ENCODE results near the gene UBE2QL1. TPM values are rescaled to one million over a fixed set of nuclear protein-coding genes. Genes with fewer than 3 reads are reported as not detected.

Gene UBE2QL1
- total and polyA plus RNA-seq, 2 of the 8 experiments (the other 6 are each of a cell fraction or from before 2014, with no cell fraction given), result 0.43 to 0.65 TPM

GRCh38 chr5:6517510-6517909 is 68.9 kb downstream of the UBE2QL1 start (continued):
- TF ChIP-seq CBX5 (IDR thresholded peaks at IDR 0.05; ENCODE audit: low read depth, low read length) (no peak), MAX (IDR thresholded peaks at IDR 0.05) (no peak), POLR2AphosphoS5 (IDR thresholded peaks at IDR 0.05; ENCODE audit: low read depth, low read length) (no peak), SRF (IDR thresholded peaks at IDR 0.05; ENCODE audit: low read depth, low read length) (no peak)

All from H1 (cell line).